OCI-LY1 (cell line): ENCODE results near the gene AGAP1.

Source experiments
- CTCF ChIP-seq: fragments of 200-600 bp; sonication (generic), shearing (Covaris generic); IDR thresholded peaks from 2 replicates; pipeline ENCODE4 v1.5.1; 2017; ENCODE audit warnings: mild to moderate bottlenecking, antibody characterized with exemption, low read length, moderate library complexity, mixed read lengths
- EZH2 ChIP-seq: fragments of 200-600 bp; sonication (generic), shearing (Covaris generic); IDR thresholded peaks from 2 replicates; pipeline ENCODE4 v1.8.0; 2017; ENCODE audit warnings: borderline replicate concordance, mixed run types, mild to moderate bottlenecking, antibody characterized with exemption, low read length, moderate library complexity, mixed read lengths

- TF ChIP-seq CTCF (no peak), EZH2 (no peak)
These were observed 231.2 kb downstream of the AGAP1 start for GRCh38 chr2:235725016-235725489.
